HFF-Myc (cell line): ENCODE results near the gene ATP13A3.

Source experiments
- DNase-seq: peaks from one replicate; pipeline ENCODE4 v3.0.0-alpha.2; 2011; ENCODE audit warnings: low read depth; ENCODE audit errors: extremely low read depth
- H3K4me3 ChIP-seq: replicated peaks from 2 replicates; pipeline ENCODE4 v1.5.1; 2011; ENCODE audit warnings: low read depth, mild to moderate bottlenecking, control low read depth, low read length
- TF ChIP-seq, protein P1 (sequence below): IDR thresholded peaks from 2 replicates; pipeline ENCODE4 v1.5.1; 2012; ENCODE audit warnings: mild to moderate bottlenecking, low read depth, low read length, control low read depth; ENCODE audit errors: missing control alignments

The ATP13A3 gene

DNA sequence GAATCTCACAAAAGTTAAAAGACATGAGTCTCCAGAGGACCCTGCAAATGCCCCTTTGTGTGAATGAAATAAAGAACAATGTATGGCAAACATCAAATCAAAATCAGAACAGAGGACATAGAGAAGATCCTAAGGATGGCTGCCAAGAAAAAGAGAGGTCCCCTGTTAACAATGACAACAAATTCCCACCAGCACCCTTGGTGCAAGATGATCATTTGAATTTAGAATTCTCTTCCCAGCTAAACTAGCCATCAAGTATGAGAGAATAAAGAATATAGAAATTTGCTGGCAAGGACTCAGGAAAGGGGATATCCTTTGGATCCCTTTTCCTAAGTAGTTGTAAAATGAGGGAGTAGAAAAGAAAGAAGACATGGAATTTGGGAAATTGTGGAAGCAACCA, 96.0 kb downstream of the ATP13A3 start:
- no peak for DNase-seq
- TF ChIP-seq, protein P1, sequence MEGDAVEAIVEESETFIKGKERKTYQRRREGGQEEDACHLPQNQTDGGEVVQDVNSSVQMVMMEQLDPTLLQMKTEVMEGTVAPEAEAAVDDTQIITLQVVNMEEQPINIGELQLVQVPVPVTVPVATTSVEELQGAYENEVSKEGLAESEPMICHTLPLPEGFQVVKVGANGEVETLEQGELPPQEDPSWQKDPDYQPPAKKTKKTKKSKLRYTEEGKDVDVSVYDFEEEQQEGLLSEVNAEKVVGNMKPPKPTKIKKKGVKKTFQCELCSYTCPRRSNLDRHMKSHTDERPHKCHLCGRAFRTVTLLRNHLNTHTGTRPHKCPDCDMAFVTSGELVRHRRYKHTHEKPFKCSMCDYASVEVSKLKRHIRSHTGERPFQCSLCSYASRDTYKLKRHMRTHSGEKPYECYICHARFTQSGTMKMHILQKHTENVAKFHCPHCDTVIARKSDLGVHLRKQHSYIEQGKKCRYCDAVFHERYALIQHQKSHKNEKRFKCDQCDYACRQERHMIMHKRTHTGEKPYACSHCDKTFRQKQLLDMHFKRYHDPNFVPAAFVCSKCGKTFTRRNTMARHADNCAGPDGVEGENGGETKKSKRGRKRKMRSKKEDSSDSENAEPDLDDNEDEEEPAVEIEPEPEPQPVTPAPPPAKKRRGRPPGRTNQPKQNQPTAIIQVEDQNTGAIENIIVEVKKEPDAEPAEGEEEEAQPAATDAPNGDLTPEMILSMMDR: no peak
- no peak overlapping the region for H3K4me3 ChIP-seq

DNA sequence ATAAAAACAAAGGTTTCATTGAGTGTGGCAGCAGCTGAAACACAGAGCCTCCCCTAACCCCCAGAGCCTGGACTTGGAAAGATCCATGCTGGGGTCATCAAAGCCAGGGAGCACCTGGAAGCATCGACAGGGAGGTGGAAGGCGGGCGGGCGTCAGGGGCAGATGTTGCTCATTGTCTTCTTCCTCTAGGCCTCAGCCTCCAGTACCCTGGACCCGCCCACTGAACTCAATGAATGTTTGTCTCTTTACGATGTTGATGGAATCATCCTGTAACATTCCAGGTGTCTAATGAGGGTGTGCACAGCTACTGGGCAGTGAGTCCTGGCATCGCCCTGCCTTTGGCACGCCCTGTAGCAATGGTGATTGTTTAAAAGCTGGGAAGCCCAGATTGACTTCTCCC, 97.5 kb downstream of the ATP13A3 start:
- no peak for DNase-seq
- H3K4me3 ChIP-seq: no peak overlapping the region
- TF ChIP-seq, protein P1: no peak

- DNase-seq: no peak
- H3K4me3 ChIP-seq: no peak overlapping the region
- TF ChIP-seq, protein P1: no peak
These were observed 98.8 kb downstream of the ATP13A3 start for GRCh38 chr3:194387926-194388418.

GRCh38 chr3:194387276-194387675, 99.5 kb downstream of the ATP13A3 start:
- no peak for DNase-seq
- no peak overlapping the region for H3K4me3 ChIP-seq
- TF ChIP-seq, protein P1: no peak

- TF ChIP-seq, protein P1: no peak
- no peak for DNase-seq
These were observed 100.2 kb downstream of the ATP13A3 start for GRCh38 chr3:194386648-194387047.

DNA sequence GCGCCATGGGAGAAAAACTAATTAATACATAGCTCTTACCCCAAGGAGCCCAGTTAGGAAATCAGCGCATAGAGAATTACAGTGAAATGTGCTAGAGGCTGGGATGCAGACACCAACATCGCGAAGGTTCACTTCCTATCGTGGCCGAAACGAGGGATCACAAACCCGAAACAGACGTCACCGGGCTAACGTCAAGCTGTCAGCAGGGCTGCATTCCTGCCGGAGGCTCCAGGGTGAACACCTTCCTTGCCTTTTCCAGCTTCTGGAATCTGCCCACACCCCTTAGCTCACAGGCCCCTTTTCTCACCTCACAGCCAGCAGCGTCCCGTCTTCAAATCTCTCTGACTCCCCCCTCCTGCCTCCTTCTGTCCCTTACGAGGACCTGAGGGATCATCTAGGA, 100.7 kb downstream of the ATP13A3 start:
- H3K4me3 ChIP-seq: no peak overlapping the region
- DNase-seq: no peak

More at GRCh38 chr3:194386648-194387047, 100.2 kb downstream of the ATP13A3 start:
- H3K4me3 ChIP-seq: no peak overlapping the region

More for the DNA sequence above, 100.7 kb downstream of the ATP13A3 start:
- TF ChIP-seq, protein P1: no peak
